Neural cell (in vitro differentiated cells): ENCODE measurements around the gene FREM2.

ENCODE experiments used
- CTCF ChIP-seq: fragments of 450-650 bp; IDR thresholded peaks from 2 replicates; pipeline ENCODE4 v1.5.1; 2014; ENCODE audit warnings: antibody characterized with exemption, mild to moderate bottlenecking, moderate library complexity; ENCODE audit not compliant: poor library complexity, severe bottlenecking
- EP300 ChIP-seq: fragments of 450-650 bp; conservative IDR thresholded peaks from 2 replicates; pipeline ENCODE4 v1.6.1; 2014; ENCODE audit warnings: antibody characterized with exemption, mild to moderate bottlenecking, moderate library complexity; ENCODE audit not compliant: poor library complexity, severe bottlenecking
- EZH2 ChIP-seq: fragments of 200-600, 300-800 bp; shearing (Covaris generic), sonication (generic); IDR thresholded peaks from 2 replicates; pipeline ENCODE4 v1.6.1; 2014; ENCODE audit warnings: antibody characterized with exemption, low read length, borderline replicate concordance, mild to moderate bottlenecking; ENCODE audit not compliant: insufficient read depth, poor library complexity, severe bottlenecking
- POLR2AphosphoS5 ChIP-seq: IDR thresholded peaks from 2 replicates; pipeline ENCODE4 v1.6.1; 2012
- RAD21 ChIP-seq: fragments of 450-650 bp; conservative IDR thresholded peaks from 2 replicates; pipeline ENCODE4 v1.6.1; 2014; ENCODE audit warnings: antibody characterized with exemption, mild to moderate bottlenecking, moderate library complexity
- REST ChIP-seq: IDR thresholded peaks from 2 replicates; pipeline ENCODE4 v1.6.1; 2012; ENCODE audit warnings: borderline replicate concordance
- SMC3 ChIP-seq: fragments of 450-650 bp; conservative IDR thresholded peaks from 2 replicates; pipeline ENCODE4 v1.6.1; 2014; ENCODE audit warnings: antibody characterized with exemption, mild to moderate bottlenecking, moderate library complexity; ENCODE audit not compliant: poor library complexity
- TAF1 ChIP-seq: IDR thresholded peaks from 2 replicates; pipeline ENCODE4 v1.6.1; 2012; ENCODE audit warnings: low read depth

GRCh38 chr13:38697628-38698333 lies 10.9 kb downstream of the FREM2 start:
- TF ChIP-seq RAD21: no peak
- TF ChIP-seq POLR2AphosphoS5: no peak
- TF ChIP-seq CTCF: no peak
- no peak for TF ChIP-seq REST
- TF ChIP-seq TAF1: no peak
- TF ChIP-seq EZH2: no peak
- no peak for TF ChIP-seq EP300
- no peak for TF ChIP-seq SMC3
